SK-N-MC (cell line): ENCODE results near the gene PRKAR1B.

Experiments used
- EZH2 ChIP-seq: fragments of 200-600 bp; sonication (generic); IDR thresholded peaks from one replicate; pipeline ENCODE4 v1.6.1; 2017; ENCODE audit warnings: antibody characterized with exemption
- POLR2AphosphoS5 ChIP-seq: IDR thresholded peaks from 2 replicates; pipeline ENCODE4 v1.6.1; 2012; ENCODE audit warnings: mild to moderate bottlenecking, low read depth, low read length, borderline replicate concordance

DNA sequence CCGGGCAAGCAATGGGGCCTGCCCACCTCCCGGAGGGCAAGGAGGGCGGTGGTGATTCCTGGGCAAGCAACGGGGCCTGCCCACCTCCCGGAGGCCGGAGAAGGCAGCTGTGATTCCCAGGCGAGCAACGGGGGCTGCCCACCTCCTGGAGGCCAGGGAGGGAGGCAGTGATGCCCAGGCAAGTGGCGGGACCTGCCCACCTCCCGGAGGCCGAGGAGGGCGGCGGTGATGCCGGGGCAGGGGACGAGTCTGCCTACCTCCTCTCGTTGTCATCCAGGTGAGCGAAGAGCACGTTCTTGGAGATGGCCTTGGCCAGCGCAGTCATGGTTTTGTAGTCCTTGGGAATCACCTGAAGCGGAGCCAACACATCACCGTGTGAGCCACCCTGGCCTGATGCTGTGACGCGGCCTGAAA is 50.1 kb downstream of the PRKAR1B start:
- no peak for TF ChIP-seq POLR2AphosphoS5
- TF ChIP-seq EZH2: no peak
